ENCODE measurements around the gene NBEAL2.

DNA sequence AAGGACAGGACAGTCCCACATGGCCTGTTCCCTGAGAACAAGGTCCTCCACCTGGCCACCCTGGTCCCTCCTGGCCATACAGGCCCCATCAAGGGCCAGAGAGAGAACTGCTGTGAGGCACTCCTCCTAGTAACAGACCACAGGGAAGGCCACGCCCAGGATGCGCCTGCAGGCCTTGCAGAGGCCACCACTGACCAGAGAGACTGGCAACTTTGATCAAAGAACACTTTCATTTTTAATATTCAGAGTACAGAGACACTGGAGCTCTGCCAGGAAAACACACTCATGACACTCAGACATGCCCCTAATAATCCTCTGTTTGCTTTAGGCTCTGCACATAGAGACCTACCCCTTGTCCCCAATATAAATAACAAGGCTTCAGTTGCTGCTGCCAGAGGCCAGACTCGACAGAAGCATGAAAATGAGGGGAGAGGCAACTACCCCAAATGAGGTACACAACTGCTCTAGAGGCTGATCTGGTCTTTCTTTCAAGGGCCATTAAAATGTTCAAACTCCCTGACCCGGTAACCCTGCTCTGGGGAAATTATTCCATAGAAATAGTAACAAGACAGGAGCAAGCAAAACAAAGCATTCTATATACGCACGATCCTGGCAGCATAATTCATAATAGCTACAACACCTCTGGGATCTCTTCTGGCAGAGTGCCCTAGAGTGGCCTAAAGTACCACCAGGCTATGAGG lies 47.7 kb upstream of the NBEAL2 start:
- TF ChIP-seq MXI1 (IDR thresholded peaks at IDR 0.05; ENCODE audit: borderline replicate concordance, low read depth, low read length) (no peak), FOS (IDR thresholded peaks at IDR 0.05; ENCODE audit: low read depth, low read length) (no peak), CHD1 (IDR thresholded peaks at IDR 0.05; ENCODE audit: low read depth, low read length) (no peak), CTCF (conservative IDR thresholded peaks at IDR 0.05; ENCODE audit: low read depth, low read length) (no peak)
